NT2/D1 (cell line): ENCODE results near the gene ZBED2.

Experiments
- SUZ12 ChIP-seq: IDR thresholded peaks from 2 replicates; pipeline ENCODE4 v1.6.1; 2011; ENCODE audit not compliant: insufficient read length, insufficient read depth; ENCODE audit errors: extremely low read depth
- YY1 ChIP-seq: IDR thresholded peaks from 2 replicates; pipeline ENCODE4 v1.6.1; 2011; ENCODE audit not compliant: insufficient read length, insufficient read depth
- ZNF274 ChIP-seq: IDR thresholded peaks from 2 replicates; pipeline ENCODE4 v1.6.1; 2011; ENCODE audit warnings: mild to moderate bottlenecking, low read depth, low read length

DNA sequence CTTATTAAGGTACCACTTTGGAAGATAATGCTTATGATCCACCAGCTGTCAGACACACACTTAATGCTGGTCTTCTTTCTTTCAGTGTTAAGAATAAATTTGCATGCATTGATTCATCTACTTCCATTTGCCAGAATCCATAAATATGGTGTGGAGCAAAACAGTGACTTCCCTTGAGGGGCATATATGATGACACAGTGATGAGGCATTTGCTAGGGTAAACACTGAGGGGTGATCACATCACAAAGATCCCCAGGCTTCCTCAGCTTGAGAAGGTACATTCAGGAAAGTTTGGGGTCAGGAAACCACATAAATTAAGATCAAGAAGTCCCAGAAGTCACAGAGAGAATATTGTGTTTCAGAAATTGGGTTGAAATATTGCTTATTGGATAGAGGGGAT lies 9.9 kb upstream of the ZBED2 start:
- no peak for TF ChIP-seq YY1
- TF ChIP-seq SUZ12, result no peak
- no peak for TF ChIP-seq ZNF274
